Peyer's patch (tissue), 4 donors: Measurements from ENCODE around the gene ZBED5. TPM values are rescaled to one million over a fixed set of nuclear protein-coding genes. Genes with fewer than 3 reads are reported as not detected.
"Not testable (repeated sequence)": the region's sequence is repeated elsewhere in the genome, so short reads cannot be mapped to it uniquely, and the experiment has no call there.

ENCODE experiments used
- DNase-seq, 3 donors: peaks; one replicate each; pipeline ENCODE4 v3.0.0-alpha.2; 2017 to 2019
- H3K27ac ChIP-seq, 4 donors: fragments of 200-600 bp; sonication (generic); one replicate each; pipeline ENCODE4 v1.5.1; 2016 to 2019
- H3K27me3 ChIP-seq, 2 donors: fragments of 200-600 bp; sonication (generic); one replicate each; pipeline ENCODE4 v1.5.1; 2019
- H3K36me3 ChIP-seq, 3 donors: fragments of 200-600 bp; sonication (generic); one replicate each; pipeline ENCODE4 v1.5.1; 2016 to 2019
- H3K4me1 ChIP-seq, 4 donors: fragments of 200-600 bp; sonication (generic); one replicate each; pipeline ENCODE4 v1.5.1; 2016 to 2019
- H3K4me3 ChIP-seq, 4 donors: fragments of 200-600 bp; sonication (generic); 1 replicate in 3 of 4; 2 replicates in 1 of 4; pipeline ENCODE4 v1.5.1; 2016 to 2019; ENCODE audit warnings: mild to moderate bottlenecking in 1 of 4
- H3K9me3 ChIP-seq, 4 donors: fragments of 200-600 bp; sonication (generic); one replicate each; pipeline ENCODE4 v1.5.1; 2016 to 2019; ENCODE audit warnings: mild to moderate bottlenecking in 1 of 4
- POLR2A ChIP-seq, 2 donors: fragments of 450-650 bp; IDR thresholded peaks; one replicate each; pipeline ENCODE4 v1.5.1; 2017; ENCODE audit warnings: antibody characterized with exemption in 2 of 2, mild to moderate bottlenecking in 2 of 2, moderate library complexity in 2 of 2
- total RNA-seq, 4 donors: library from RNA; depleted of rRNA; stranded (reverse); fragments of >200 nt; gene quantifications; one replicate each; pipeline ENCODE4 v1.1.0, GENCODE V29; 2016
- TF ChIP-seq, protein P1 (sequence below), 6 experiments: fragments of 450-650 bp in 4 of 6; fragments of 200-600 bp in 2 of 6; sonication (generic) in 1 of 6; IDR thresholded peaks; one replicate each; pipeline ENCODE4 v1.5.1; 2017 to 2019; ENCODE audit warnings: antibody characterized with exemption in 6 of 6, mild to moderate bottlenecking in 3 of 6, moderate library complexity in 1 of 6

ZBED5 gene
- total RNA-seq, 4 donors from 2014 or later, result 23.8 to 47.0 (median 31.9) TPM

DNA sequence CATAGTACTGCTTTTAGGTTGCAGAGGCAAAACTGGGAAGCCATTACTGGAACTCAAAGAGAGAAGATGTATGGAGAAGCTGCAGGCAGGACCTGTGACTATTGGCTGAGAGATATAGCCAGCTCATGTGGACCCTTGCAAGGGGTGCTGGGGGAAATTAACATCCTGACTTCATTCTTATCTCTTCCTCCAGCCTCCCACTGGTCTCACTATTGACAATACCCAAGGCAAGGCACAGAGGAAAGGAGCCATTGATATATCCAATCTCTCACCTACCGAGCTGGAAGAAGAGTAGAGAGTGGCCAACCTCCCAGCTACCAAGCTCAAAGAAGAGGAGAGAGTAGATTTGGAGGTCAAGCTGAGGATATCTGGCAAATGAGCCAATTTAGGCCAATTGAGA lies 36.8 kb upstream of the ZBED5 start:
- Histone ChIP-seq H3K27me3 (no peaks in the 10 kb centered on the region), H3K4me3 (no peak overlapping the region), H3K36me3 (no peaks in the 10 kb centered on the region), H3K9me3 (no peaks in the 10 kb centered on the region), H3K27ac (peak overlapping the region in 2 of 4 donors; percentile 65 to 70), H3K4me1 (peaks cover 0 to 25% (median 9%) of the 10 kb centered on the region in 4 donors)
- TF ChIP-seq, protein P1, sequence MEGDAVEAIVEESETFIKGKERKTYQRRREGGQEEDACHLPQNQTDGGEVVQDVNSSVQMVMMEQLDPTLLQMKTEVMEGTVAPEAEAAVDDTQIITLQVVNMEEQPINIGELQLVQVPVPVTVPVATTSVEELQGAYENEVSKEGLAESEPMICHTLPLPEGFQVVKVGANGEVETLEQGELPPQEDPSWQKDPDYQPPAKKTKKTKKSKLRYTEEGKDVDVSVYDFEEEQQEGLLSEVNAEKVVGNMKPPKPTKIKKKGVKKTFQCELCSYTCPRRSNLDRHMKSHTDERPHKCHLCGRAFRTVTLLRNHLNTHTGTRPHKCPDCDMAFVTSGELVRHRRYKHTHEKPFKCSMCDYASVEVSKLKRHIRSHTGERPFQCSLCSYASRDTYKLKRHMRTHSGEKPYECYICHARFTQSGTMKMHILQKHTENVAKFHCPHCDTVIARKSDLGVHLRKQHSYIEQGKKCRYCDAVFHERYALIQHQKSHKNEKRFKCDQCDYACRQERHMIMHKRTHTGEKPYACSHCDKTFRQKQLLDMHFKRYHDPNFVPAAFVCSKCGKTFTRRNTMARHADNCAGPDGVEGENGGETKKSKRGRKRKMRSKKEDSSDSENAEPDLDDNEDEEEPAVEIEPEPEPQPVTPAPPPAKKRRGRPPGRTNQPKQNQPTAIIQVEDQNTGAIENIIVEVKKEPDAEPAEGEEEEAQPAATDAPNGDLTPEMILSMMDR (IDR thresholded peaks at IDR 0.05), result no peak
- TF ChIP-seq POLR2A (IDR thresholded peaks at IDR 0.05), result no peak
- no peak for DNase-seq

DNA sequence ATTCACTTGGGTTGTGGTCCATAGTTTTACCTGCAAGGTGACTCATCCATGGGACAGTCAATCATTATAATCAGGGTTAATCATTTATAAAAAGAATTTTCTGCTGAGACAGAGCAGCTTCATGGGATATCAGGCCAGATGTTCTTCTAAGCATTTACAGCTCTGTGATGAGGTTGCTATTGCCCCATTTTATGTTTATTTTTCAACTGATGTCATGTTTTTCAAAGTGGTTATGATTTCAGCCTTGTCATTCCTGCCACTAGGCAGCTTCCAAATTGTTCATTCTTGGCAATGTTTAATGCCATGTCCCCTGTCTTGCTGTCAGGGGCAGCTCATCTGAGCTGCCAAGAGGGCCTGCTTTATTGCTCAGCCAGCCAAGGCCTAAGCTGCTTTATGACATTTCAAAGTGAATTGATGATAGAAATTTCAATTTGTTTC lies 35.9 kb upstream of the ZBED5 start:
- H3K4me1 ChIP-seq, result peaks cover 0 to 17% (median 6%) of the 10 kb centered on the region in 4 donors
- no peak for DNase-seq
- no peak overlapping the region for H3K4me3 ChIP-seq
- no peaks in the 10 kb centered on the region for H3K36me3 ChIP-seq
- H3K27me3 ChIP-seq, result no peaks in the 10 kb centered on the region
- no peak for TF ChIP-seq POLR2A (IDR thresholded peaks at IDR 0.05)
- TF ChIP-seq, protein P1 (IDR thresholded peaks at IDR 0.05), result peak in 4 of 6 experiments; percentile 24 to 83 (median 72)
- H3K9me3 ChIP-seq, result no peaks in the 10 kb centered on the region
- peak overlapping the region in 3 of 4 donors; percentile 29 to 70 (median 65) for H3K27ac ChIP-seq

DNA sequence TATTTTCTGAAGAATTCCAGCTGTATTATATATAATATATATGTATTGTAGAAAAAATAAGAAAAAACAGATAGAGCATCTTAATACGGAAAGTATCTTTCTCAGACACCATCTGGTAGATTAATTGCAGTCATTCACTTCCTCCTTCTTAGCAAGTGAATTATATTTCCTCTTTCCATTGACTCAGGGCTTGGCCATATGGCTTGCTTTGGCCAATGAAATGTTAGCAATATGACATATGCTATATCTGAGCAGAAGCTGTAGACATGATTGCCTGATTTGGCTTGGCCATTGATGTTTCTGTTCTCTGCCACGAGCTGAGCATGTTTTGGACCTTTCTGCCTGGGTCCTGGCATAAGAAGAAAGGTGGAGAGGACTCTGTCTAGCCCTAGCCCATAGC lies 34.4 kb upstream of the ZBED5 start:
- Histone ChIP-seq H3K4me3 (no peak overlapping the region), H3K27me3 (no peaks in the 10 kb centered on the region), H3K36me3 (no peaks in the 10 kb centered on the region), H3K9me3 (no peaks in the 10 kb centered on the region), H3K27ac (no peak overlapping the region), H3K4me1 (peaks cover 0 to 12% (median 6%) of the 10 kb centered on the region in 4 donors)
- TF ChIP-seq, protein P1 (IDR thresholded peaks at IDR 0.05), result no peak
- no peak for TF ChIP-seq POLR2A (IDR thresholded peaks at IDR 0.05)
- DNase-seq, result no peak

DNA sequence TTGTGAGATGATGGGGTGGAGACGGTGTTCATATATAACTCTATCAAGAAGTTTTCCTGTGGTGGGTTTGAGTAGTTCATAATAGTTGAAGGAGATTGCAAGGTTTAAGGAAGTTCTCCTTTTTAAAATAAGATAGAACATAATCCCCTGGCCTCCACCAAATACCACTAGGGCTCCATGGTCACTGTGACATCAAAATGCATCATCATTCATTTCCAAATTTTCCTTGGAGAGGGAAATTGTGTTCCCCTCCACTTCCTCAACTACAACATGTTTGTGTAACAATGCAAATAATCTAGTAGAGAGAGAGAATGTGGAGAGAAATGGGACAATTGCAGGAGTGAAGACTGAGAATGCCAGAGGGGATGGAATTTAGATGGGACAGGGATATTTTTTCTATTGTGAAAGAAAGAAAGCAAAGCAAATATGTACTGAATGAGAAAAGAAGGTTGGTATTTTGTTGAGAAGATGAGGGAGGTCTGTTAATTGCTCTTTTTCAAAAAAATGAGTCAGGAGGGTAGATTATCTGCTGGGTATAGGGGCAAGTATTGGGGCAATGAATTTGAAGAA lies 33.4 kb upstream of the ZBED5 start:
- peaks cover 0 to 12% (median 6%) of the 10 kb centered on the region in 4 donors for H3K4me1 ChIP-seq
- no peaks in the 10 kb centered on the region for H3K9me3 ChIP-seq
- no peak for DNase-seq
- no peak overlapping the region for H3K4me3 ChIP-seq
- TF ChIP-seq, protein P1 (IDR thresholded peaks at IDR 0.05), result no peak
- TF ChIP-seq POLR2A (IDR thresholded peaks at IDR 0.05), result no peak
- no peak overlapping the region for H3K27ac ChIP-seq
- H3K27me3 ChIP-seq, result no peaks in the 10 kb centered on the region
- H3K36me3 ChIP-seq, result no peaks in the 10 kb centered on the region

DNA sequence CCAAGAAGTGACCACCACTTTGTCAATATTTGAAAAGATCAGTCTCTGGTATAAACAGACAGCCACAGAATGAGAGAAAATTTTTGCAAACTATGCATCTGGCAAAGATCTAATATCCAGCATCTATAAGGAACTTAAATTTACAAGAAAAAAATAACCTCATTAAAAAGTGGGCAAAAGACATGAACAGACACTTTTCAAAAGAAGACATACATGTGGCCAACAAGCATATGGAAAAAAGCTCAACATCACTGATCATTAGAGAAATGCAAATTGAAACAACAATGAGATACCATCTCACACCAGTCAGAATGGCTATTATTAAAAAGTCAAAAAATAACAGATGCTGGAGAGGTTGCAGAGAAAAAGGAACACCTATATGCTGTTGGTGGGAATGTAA lies 32.2 kb upstream of the ZBED5 start:
- not testable (repeated sequence) for H3K4me3 ChIP-seq, H3K36me3 ChIP-seq, H3K27me3 ChIP-seq, H3K9me3 ChIP-seq, H3K27ac ChIP-seq, DNase-seq
- peaks cover 0 to 20% (median 6%) of the 10 kb centered on the region in 4 donors for H3K4me1 ChIP-seq

DNA sequence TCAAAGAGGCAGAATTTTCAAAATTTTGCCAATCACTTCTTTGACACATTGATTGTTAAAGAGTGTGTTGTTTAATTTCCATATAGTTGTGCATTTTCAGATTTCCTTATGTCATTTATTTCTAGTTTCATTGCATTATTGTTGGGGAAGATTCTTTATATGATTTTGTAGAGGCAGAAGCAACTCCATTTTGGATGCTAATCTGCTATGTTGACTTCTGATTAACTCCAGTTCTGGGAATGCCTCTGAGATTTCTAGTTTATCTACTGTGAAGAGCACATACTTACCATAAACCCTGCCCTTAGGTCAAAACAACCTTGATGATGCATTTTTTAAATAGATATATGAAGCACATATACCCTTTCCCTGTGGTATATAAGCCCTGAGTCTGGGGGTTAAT lies 29.5 kb upstream of the ZBED5 start:
- H3K4me1 ChIP-seq, result peaks cover 0 to 8% (median 0%) of the 10 kb centered on the region in 4 donors
- peaks cover 0 to 5% (median 0%) of the 10 kb centered on the region in 4 donors for H3K9me3 ChIP-seq
- H3K4me3 ChIP-seq, result no peak overlapping the region
- DNase-seq, result no peak
- H3K27me3 ChIP-seq, result no peaks in the 10 kb centered on the region
- H3K36me3 ChIP-seq, result no peaks in the 10 kb centered on the region
- TF ChIP-seq, protein P1 (IDR thresholded peaks at IDR 0.05), result no peak
- TF ChIP-seq POLR2A (IDR thresholded peaks at IDR 0.05), result no peak
- H3K27ac ChIP-seq, result no peak overlapping the region
